GM18951 (cell line): Measurements from ENCODE around the gene DDX10.

Experiments used
- POLR2A ChIP-seq: IDR thresholded peaks from 4 replicates; pipeline ENCODE4 v1.6.1; 2011; ENCODE audit warnings: mild to moderate bottlenecking; ENCODE audit not compliant: insufficient read length, insufficient read depth; ENCODE audit errors: extremely low read depth
- in situ Hi-C: fragments of 300-500 bp; cut with MboI; formaldehyde crosslinking; loops from one replicate; pipeline ENCODE4 v1.12.0; 2022; ENCODE audit warnings: low sequenced_read_pairs, mixed read lengths, inconsistent platforms; ENCODE audit not compliant: unreplicated experiment

The DDX10 gene

GRCh38 chr11:108636222-108636621 lies 28.6 kb upstream of the DDX10 start:
- no peak for TF ChIP-seq POLR2A
- in situ Hi-C loops, result loop anchor here (25.0 kb wide), 1 partner anchor 224 kb away; no protein-coding TSS in a partner anchor

- in situ Hi-C loops, result loop anchor here (25.0 kb wide), 1 partner anchor 227 kb away; no protein-coding TSS in a partner anchor
- TF ChIP-seq POLR2A, result no peak
Measured at GRCh38 chr11:108639146-108639545, 25.7 kb upstream of the DDX10 start.

- in situ Hi-C loops, result loop anchor here (25.0 kb wide), 1 partner anchor 229 kb away; no protein-coding TSS in a partner anchor
Measured at GRCh38 chr11:108641752-108642151, 23.1 kb upstream of the DDX10 start.

GRCh38 chr11:108643974-108644373 lies 20.9 kb upstream of the DDX10 start:
- in situ Hi-C loops, result loop anchor here (25.0 kb wide), 1 partner anchor 232 kb away; no protein-coding TSS in a partner anchor
- TF ChIP-seq POLR2A, result no peak

GRCh38 chr11:108645970-108646369 lies 18.9 kb upstream of the DDX10 start:
- in situ Hi-C loops, result loop anchor here (25.0 kb wide), 1 partner anchor 234 kb away; no protein-coding TSS in a partner anchor
- TF ChIP-seq POLR2A, result no peak

- in situ Hi-C loops, result loop anchor here (25.0 kb wide), 1 partner anchor 235 kb away; no protein-coding TSS in a partner anchor
- no peak for TF ChIP-seq POLR2A
Measured at GRCh38 chr11:108647387-108647700, 17.5 kb upstream of the DDX10 start.

- in situ Hi-C loops, result loop anchor here (25.0 kb wide), 1 partner anchor 236 kb away; no protein-coding TSS in a partner anchor
- no peak for TF ChIP-seq POLR2A
Measured at GRCh38 chr11:108647701-108648527, 17.0 kb upstream of the DDX10 start.

- in situ Hi-C loops, result loop anchor here (25.0 kb wide), 1 partner anchor 236 kb away; no protein-coding TSS in a partner anchor
- TF ChIP-seq POLR2A, result no peak
Measured at GRCh38 chr11:108648528-108648885, 16.4 kb upstream of the DDX10 start.

GRCh38 chr11:108654100-108654499 lies 10.8 kb upstream of the DDX10 start:
- in situ Hi-C loops, result loop anchor here (25.0 kb wide), 1 partner anchor 517 kb away; no protein-coding TSS in a partner anchor

- in situ Hi-C loops, result loop anchor here (25.0 kb wide), 1 partner anchor 518 kb away; no protein-coding TSS in a partner anchor
- TF ChIP-seq POLR2A, result no peak
Measured at GRCh38 chr11:108654994-108655631, 9.8 kb upstream of the DDX10 start.

- in situ Hi-C loops, result loop anchor here (25.0 kb wide), 1 partner anchor 525 kb away; no protein-coding TSS in a partner anchor
- TF ChIP-seq POLR2A, result no peak
Measured at GRCh38 chr11:108662700-108663099, 2.2 kb upstream of the DDX10 start.

- in situ Hi-C loops, result loop anchor here (25.0 kb wide), 1 partner anchor 526 kb away; no protein-coding TSS in a partner anchor
- no peak for TF ChIP-seq POLR2A
Measured at GRCh38 chr11:108663154-108663877, 1.6 kb upstream of the DDX10 start.

GRCh38 chr11:108666373-108666772 lies 1.5 kb downstream of the DDX10 start:
- in situ Hi-C loops, result loop anchor here (25.0 kb wide), 1 partner anchor 529 kb away; no protein-coding TSS in a partner anchor
- no peak for TF ChIP-seq POLR2A

GRCh38 chr11:108669286-108669685 lies 4.4 kb downstream of the DDX10 start:
- no peak for TF ChIP-seq POLR2A
- in situ Hi-C loops, result loop anchor here (25.0 kb wide), 1 partner anchor 532 kb away; no protein-coding TSS in a partner anchor
